ENCODE results near the gene LSM5.

LSM5 gene

GRCh38 chr7:32481921-32482320 lies 8.3 kb downstream of the LSM5 start:
- peaks cover 30% of the 10 kb centered on the region for H3K4me1 ChIP-seq
- peaks cover 7% of the 10 kb centered on the region for H3K36me3 ChIP-seq
- H3K27me3 ChIP-seq: no peaks in the 10 kb centered on the region
- no peaks in the 10 kb centered on the region for H3K9me3 ChIP-seq
- DNase-seq: peak; percentile 71
- H3K4me3 ChIP-seq (ENCODE audit: low read depth, low read length): no peak overlapping the region
- TF ChIP-seq, protein P1, sequence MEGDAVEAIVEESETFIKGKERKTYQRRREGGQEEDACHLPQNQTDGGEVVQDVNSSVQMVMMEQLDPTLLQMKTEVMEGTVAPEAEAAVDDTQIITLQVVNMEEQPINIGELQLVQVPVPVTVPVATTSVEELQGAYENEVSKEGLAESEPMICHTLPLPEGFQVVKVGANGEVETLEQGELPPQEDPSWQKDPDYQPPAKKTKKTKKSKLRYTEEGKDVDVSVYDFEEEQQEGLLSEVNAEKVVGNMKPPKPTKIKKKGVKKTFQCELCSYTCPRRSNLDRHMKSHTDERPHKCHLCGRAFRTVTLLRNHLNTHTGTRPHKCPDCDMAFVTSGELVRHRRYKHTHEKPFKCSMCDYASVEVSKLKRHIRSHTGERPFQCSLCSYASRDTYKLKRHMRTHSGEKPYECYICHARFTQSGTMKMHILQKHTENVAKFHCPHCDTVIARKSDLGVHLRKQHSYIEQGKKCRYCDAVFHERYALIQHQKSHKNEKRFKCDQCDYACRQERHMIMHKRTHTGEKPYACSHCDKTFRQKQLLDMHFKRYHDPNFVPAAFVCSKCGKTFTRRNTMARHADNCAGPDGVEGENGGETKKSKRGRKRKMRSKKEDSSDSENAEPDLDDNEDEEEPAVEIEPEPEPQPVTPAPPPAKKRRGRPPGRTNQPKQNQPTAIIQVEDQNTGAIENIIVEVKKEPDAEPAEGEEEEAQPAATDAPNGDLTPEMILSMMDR (IDR thresholded peaks at IDR 0.05; ENCODE audit: low read depth, low read length): no peak

DNA sequence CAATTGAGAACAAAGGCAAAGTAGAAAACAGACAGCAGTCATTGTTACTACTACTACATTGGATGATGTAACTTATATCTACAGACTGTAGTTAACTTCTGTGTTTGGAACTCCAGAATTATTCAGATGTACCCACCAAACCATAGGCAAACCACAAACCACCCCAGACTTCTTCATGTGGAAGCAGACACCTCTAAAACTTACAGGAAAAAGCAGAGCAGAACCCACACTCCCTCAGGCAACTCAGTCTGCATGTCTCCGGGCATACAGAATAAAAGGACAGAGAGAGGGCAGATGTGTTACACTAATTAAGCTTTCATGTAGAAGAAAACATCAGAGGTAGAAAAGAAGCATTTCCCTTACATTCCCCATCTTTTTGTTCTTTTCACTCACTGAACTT lies 9.0 kb downstream of the LSM5 start:
- Histone ChIP-seq H3K9me3 (no peaks in the 10 kb centered on the region), H3K4me1 (peaks cover 30% of the 10 kb centered on the region), H3K27me3 (no peaks in the 10 kb centered on the region), H3K4me3 (ENCODE audit: low read depth, low read length) (no peak overlapping the region), H3K36me3 (peaks cover 1% of the 10 kb centered on the region; the same call in 1 of the 2 replicates)
- TF ChIP-seq, protein P1 (IDR thresholded peaks at IDR 0.05; ENCODE audit: low read depth, low read length): no peak
- no peak for DNase-seq

DNA sequence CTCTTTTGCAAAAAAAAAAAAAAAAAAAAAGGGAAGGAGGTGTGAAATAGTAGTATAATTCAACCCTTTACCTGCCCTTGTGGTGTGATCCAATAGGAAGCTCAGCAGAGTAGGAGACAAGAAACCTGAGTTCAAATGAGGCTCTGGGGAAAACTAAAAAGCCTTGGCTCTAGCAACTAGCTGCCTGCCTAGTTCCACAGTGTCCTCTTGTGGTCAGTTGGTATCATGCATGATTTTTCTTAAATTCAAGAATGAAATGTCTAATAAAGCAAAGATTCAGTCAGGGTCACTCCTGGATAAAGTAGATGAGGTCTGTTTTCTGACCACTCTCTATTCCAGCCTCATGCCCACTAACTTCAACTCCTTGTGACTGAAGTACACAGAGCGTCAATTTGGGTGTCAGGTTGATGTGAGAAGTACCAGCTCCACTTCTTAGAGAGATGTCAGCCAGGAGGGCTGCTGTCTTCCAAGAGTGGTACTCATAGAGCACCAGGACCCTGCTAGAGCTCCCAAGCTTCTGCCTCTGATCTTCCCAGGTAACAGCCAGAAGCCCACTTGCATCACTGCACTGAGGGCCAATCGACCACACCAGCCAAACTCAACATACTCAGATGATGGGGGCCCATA lies 10.5 kb downstream of the LSM5 start:
- no peaks in the 10 kb centered on the region for H3K9me3 ChIP-seq
- H3K4me1 ChIP-seq: peaks cover 30% of the 10 kb centered on the region
- no peaks in the 10 kb centered on the region for H3K36me3 ChIP-seq
- TF ChIP-seq, protein P1 (IDR thresholded peaks at IDR 0.05; ENCODE audit: low read depth, low read length): peak; percentile 99
- no peaks in the 10 kb centered on the region for H3K27me3 ChIP-seq
- DNase-seq: peak; percentile 53
- no peak overlapping the region for H3K4me3 ChIP-seq (ENCODE audit: low read depth, low read length)

DNA sequence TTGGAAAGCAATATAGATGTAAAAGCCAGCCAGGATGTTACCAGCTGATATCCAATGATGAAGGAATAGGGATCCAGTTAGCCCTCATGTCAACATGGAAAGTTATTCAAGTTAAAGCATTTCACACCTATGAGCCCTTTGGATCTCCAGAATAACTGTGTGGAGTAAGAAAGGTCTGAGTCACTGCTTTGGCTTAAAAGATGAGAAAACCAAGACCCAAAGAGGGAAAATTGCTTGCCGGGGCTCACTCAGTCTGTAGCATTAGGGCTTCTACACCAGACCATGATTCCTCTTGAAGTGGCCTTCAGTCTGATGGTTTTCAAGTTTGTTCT lies 12.6 kb downstream of the LSM5 start:
- H3K27me3 ChIP-seq: no peaks in the 10 kb centered on the region
- no peaks in the 10 kb centered on the region for H3K36me3 ChIP-seq
- TF ChIP-seq, protein P1 (IDR thresholded peaks at IDR 0.05; ENCODE audit: low read depth, low read length): no peak
- H3K4me3 ChIP-seq (ENCODE audit: low read depth, low read length): no peak overlapping the region
- H3K4me1 ChIP-seq: peaks cover 23% of the 10 kb centered on the region
- no peaks in the 10 kb centered on the region for H3K9me3 ChIP-seq
- no peak for DNase-seq

DNA sequence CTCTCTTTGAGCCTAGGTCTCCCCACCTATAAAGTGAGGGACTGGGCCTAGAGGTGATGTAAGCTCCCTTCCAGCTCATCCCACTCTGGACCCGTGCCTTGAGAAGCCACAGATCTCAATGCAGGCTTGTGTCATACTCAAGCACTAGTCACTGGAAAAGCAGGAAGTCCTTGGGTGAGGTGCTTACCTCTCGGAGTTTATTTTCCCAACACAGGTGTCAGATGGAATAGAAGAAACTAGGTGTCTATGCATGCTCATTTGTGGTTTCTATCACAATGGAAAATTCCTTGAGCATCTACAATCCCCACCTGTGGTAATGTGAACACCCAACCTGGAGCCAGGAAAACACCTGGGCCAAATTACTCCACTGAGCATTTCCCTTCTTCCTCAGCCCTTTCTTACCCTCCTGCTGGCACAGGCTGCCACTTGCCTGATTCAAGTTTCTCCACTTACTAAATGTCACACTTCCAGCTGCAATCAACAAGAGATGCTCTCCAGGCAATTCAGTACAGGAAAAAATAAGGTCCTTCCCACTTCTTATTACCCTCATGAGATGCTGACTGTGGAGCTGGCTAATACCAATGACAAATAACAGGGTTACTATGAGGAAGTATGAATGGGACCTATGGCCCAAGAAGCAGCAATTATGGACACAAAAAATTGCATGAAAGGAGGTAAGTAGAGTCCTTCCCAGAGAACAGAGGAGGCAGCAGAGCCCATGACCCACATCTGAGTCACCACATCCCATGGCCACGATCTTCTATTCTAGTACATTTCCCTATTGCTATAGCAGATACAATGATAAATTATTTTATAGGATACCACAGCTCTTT lies 13.1 kb downstream of the LSM5 start:
- no peak for DNase-seq
- no peaks in the 10 kb centered on the region for H3K36me3 ChIP-seq

More for the DNA sequence above, 13.1 kb downstream of the LSM5 start:
- Histone ChIP-seq H3K4me3 (ENCODE audit: low read depth, low read length) (no peak overlapping the region), H3K9me3 (no peaks in the 10 kb centered on the region), H3K4me1 (peaks cover 18% of the 10 kb centered on the region), H3K27me3 (no peaks in the 10 kb centered on the region)
- TF ChIP-seq, protein P1 (IDR thresholded peaks at IDR 0.05; ENCODE audit: low read depth, low read length): no peak
